ENCODE data around the gene TUBA4A. TPM values are rescaled to one million over a fixed set of nuclear protein-coding genes. Genes with fewer than 3 reads are reported as not detected.
"Not testable (repeated sequence)": the region's sequence is repeated elsewhere in the genome, so short reads cannot be mapped to it uniquely, and the experiment has no call there.

Gene TUBA4A
- polyA plus RNA-seq, 1 donor (not counting 4 experiments of a cell fraction or from before 2014, with no cell fraction given), result 524 TPM

DNA sequence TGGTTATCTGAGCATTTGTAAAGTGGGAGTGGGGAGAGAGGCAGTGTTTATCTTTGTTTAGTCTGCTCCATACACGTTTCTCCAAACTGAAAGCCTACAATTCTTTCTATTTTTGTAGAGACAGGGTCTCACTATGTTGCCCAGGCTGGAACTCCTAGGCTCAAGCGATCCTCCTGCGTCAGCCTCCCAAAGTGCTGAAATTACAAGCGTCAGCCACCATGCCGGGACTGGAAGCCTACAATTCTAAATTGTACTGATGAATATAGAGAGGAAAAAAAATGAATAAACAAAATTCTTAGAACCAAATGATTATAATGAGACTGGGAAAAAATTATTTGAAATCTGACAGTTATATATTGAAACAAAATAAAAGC, 48.6 kb downstream of the TUBA4A start:
- no peak overlapping the region for H2AFZ ChIP-seq (ENCODE audit: control insufficient read depth, low read length)
- no peak overlapping the region for H3K4me2 ChIP-seq (ENCODE audit: control insufficient read depth, extremely low read depth, insufficient read depth, low read depth, low read length)
- H4K20me1 ChIP-seq (ENCODE audit: control insufficient read depth, extremely low read depth, insufficient read depth, low read length), result no peaks in the 10 kb centered on the region
- H3K9me3 ChIP-seq (ENCODE audit: control insufficient read depth, low read depth, low read length), result no peaks in the 10 kb centered on the region
- no peak overlapping the region for H3K4me3 ChIP-seq (ENCODE audit: control insufficient read depth in 2 of 3, extremely low read depth in 1 of 3, insufficient read depth in 2 of 3, low read depth in 1 of 3, low read length in 3 of 3)
- no peak for DNase-seq (ENCODE audit: low read depth, low spot score)
- peaks cover 7 to 13% of the 10 kb centered on the region in 2 experiments for H3K36me3 ChIP-seq (ENCODE audit: control insufficient read depth in 2 of 2, extremely low read depth in 1 of 2, insufficient read depth in 2 of 2, low read length in 2 of 2)
- H3K9ac ChIP-seq (ENCODE audit: control insufficient read depth, extremely low read depth, insufficient read depth, low read length), result no peak overlapping the region
- dilution Hi-C loops (cut with MboI; ENCODE audit: extremely low pct_ligation_motif_present, low sequenced_read_pairs), result no loop called here
- H3K4me1 ChIP-seq (ENCODE audit: control insufficient read depth, extremely low read depth, insufficient read depth, low read length), result peaks cover 16% of the 10 kb centered on the region
- no peak for FAIRE-seq
- no peak for TF ChIP-seq EZH2 (IDR thresholded peaks at IDR 0.05; ENCODE audit: low read length)
- TF ChIP-seq, protein P1, sequence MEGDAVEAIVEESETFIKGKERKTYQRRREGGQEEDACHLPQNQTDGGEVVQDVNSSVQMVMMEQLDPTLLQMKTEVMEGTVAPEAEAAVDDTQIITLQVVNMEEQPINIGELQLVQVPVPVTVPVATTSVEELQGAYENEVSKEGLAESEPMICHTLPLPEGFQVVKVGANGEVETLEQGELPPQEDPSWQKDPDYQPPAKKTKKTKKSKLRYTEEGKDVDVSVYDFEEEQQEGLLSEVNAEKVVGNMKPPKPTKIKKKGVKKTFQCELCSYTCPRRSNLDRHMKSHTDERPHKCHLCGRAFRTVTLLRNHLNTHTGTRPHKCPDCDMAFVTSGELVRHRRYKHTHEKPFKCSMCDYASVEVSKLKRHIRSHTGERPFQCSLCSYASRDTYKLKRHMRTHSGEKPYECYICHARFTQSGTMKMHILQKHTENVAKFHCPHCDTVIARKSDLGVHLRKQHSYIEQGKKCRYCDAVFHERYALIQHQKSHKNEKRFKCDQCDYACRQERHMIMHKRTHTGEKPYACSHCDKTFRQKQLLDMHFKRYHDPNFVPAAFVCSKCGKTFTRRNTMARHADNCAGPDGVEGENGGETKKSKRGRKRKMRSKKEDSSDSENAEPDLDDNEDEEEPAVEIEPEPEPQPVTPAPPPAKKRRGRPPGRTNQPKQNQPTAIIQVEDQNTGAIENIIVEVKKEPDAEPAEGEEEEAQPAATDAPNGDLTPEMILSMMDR (optimal IDR thresholded peaks at IDR 0.05 in 1 of 3, IDR thresholded peaks at IDR 0.05 in 1 of 3, conservative IDR thresholded peaks at IDR 0.05 in 1 of 3; ENCODE audit: extremely low read depth in 1 of 3, insufficient read depth in 2 of 3, low read length in 3 of 3), result no peak
- no peaks in the 10 kb centered on the region for H3K27me3 ChIP-seq (ENCODE audit: control insufficient read depth, extremely low read depth, insufficient read depth, low read length)
- no peak overlapping the region for H3K27ac ChIP-seq (ENCODE audit: control insufficient read depth, insufficient read depth, low read length)
- no peaks in the 10 kb centered on the region for H3K9me1 ChIP-seq (ENCODE audit: control insufficient read depth, extremely low read depth, insufficient read depth, low read length)
- no peaks in the 10 kb centered on the region for H3K79me2 ChIP-seq (ENCODE audit: control insufficient read depth, insufficient read depth, low read length)

DNA sequence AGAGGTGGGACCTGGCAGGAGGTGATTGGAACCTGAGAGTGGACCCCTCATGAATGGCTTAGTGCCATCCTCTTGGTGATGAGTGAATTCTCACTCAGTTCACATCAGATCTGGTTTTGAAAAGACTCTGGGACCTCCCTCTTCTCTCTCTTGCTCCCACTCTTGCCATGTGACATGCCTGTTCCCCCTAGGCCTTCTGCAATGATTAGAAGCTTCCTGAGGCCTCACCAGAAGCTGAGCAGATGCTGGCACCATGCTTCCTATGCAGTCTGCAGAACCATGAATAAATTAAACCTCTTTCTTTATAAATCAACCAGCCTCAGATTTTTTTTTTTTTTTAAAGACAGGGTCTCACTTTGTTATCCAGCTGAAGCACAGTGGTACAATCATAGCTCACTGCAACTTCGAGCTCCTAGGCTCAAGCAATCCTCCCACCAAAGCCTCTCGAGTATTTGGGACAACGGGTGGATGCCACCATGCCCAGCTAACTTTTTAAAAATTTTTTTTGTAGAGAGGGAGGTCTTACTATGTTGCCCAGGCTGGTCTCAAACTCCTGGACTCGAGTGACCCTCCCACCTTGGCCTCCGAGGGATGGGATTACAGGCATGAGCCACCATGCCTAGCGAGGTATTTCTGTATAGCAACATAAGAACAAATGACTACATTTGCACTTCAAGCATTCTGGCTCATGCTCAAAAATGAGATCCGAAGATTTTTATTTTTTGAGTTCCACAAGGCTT, 49.1 kb downstream of the TUBA4A start:
- H3K4me2 ChIP-seq (ENCODE audit: control insufficient read depth, extremely low read depth, insufficient read depth, low read depth, low read length), result no peak overlapping the region
- H3K9ac ChIP-seq (ENCODE audit: control insufficient read depth, extremely low read depth, insufficient read depth, low read length), result no peak overlapping the region
- no peak overlapping the region for H3K27ac ChIP-seq (ENCODE audit: control insufficient read depth, insufficient read depth, low read length)
- H2AFZ ChIP-seq (ENCODE audit: control insufficient read depth, low read length), result no peak overlapping the region
- peaks cover 7 to 13% of the 10 kb centered on the region in 2 experiments for H3K36me3 ChIP-seq (ENCODE audit: control insufficient read depth in 2 of 2, extremely low read depth in 1 of 2, insufficient read depth in 2 of 2, low read length in 2 of 2)
- no peak for FAIRE-seq
- no peak overlapping the region for H3K4me3 ChIP-seq (ENCODE audit: control insufficient read depth in 2 of 3, extremely low read depth in 1 of 3, insufficient read depth in 2 of 3, low read depth in 1 of 3, low read length in 3 of 3)
- no peaks in the 10 kb centered on the region for H3K27me3 ChIP-seq (ENCODE audit: control insufficient read depth, extremely low read depth, insufficient read depth, low read length)
- no peaks in the 10 kb centered on the region for H3K9me3 ChIP-seq (ENCODE audit: control insufficient read depth, low read depth, low read length)
- H4K20me1 ChIP-seq (ENCODE audit: control insufficient read depth, extremely low read depth, insufficient read depth, low read length), result no peaks in the 10 kb centered on the region
- dilution Hi-C loops (cut with MboI; ENCODE audit: extremely low pct_ligation_motif_present, low sequenced_read_pairs), result no loop called here
- no peak for TF ChIP-seq EZH2 (IDR thresholded peaks at IDR 0.05; ENCODE audit: low read length)
- TF ChIP-seq, protein P1 (optimal IDR thresholded peaks at IDR 0.05 in 1 of 3, IDR thresholded peaks at IDR 0.05 in 1 of 3, conservative IDR thresholded peaks at IDR 0.05 in 1 of 3; ENCODE audit: extremely low read depth in 1 of 3, insufficient read depth in 2 of 3, low read length in 3 of 3), result no peak
- H3K4me1 ChIP-seq (ENCODE audit: control insufficient read depth, extremely low read depth, insufficient read depth, low read length), result peaks cover 16% of the 10 kb centered on the region
- DNase-seq (ENCODE audit: low read depth, low spot score), result no peak
- no peaks in the 10 kb centered on the region for H3K79me2 ChIP-seq (ENCODE audit: control insufficient read depth, insufficient read depth, low read length)
- H3K9me1 ChIP-seq (ENCODE audit: control insufficient read depth, extremely low read depth, insufficient read depth, low read length), result no peaks in the 10 kb centered on the region

DNA sequence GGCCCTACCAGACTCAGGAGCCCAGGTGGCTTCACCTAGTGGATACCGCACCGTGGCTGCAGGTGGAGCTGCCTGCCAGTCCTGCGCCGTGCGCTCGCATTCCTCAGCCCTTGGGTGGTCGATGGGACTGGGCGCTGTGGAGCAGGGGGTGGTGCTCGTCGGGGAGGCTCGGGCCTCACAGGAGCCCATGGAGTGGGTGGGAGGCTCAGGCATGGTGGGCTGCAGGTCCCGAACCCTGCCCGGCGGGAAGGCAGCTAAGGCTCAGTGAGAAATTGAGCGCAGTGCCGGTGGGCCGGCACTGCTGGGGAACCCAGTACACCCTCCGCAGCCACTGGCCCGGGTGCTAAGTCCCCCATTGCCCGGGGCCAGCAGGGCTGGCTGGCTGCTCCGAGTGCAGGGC, 52.4 kb downstream of the TUBA4A start:
- H3K9me3 ChIP-seq (ENCODE audit: control insufficient read depth, low read depth, low read length); H3K9ac ChIP-seq (ENCODE audit: control insufficient read depth, extremely low read depth, insufficient read depth, low read length); H3K4me2 ChIP-seq (ENCODE audit: control insufficient read depth, extremely low read depth, insufficient read depth, low read depth, low read length); DNase-seq (ENCODE audit: low read depth, low spot score); H2AFZ ChIP-seq (ENCODE audit: control insufficient read depth, low read length); H4K20me1 ChIP-seq (ENCODE audit: control insufficient read depth, extremely low read depth, insufficient read depth, low read length); H3K27me3 ChIP-seq (ENCODE audit: control insufficient read depth, extremely low read depth, insufficient read depth, low read length); H3K4me3 ChIP-seq (ENCODE audit: control insufficient read depth in 2 of 3, extremely low read depth in 1 of 3, insufficient read depth in 2 of 3, low read depth in 1 of 3, low read length in 3 of 3); H3K27ac ChIP-seq (ENCODE audit: control insufficient read depth, insufficient read depth, low read length); dilution Hi-C loops (cut with MboI; ENCODE audit: extremely low pct_ligation_motif_present, low sequenced_read_pairs); H3K9me1 ChIP-seq (ENCODE audit: control insufficient read depth, extremely low read depth, insufficient read depth, low read length); H3K79me2 ChIP-seq (ENCODE audit: control insufficient read depth, insufficient read depth, low read length); H3K36me3 ChIP-seq (ENCODE audit: control insufficient read depth in 2 of 2, extremely low read depth in 1 of 2, insufficient read depth in 2 of 2, low read length in 2 of 2); FAIRE-seq; H3K4me1 ChIP-seq (ENCODE audit: control insufficient read depth, extremely low read depth, insufficient read depth, low read length): not testable (repeated sequence)

All from keratinocyte (primary cell).